Neural cell (in vitro differentiated cells): Measurements from ENCODE around the gene SFRP5. TPM values are rescaled to one million over a fixed set of nuclear protein-coding genes. Genes with fewer than 3 reads are reported as not detected.

Experiments
- H2AFZ ChIP-seq: fragments of 200-600, 300-800 bp; sonication (generic), shearing (Covaris generic); 2 replicates; pipeline ENCODE4 v1.6.0; 2014; ENCODE audit warnings: low read depth, mild to moderate bottlenecking, antibody characterized with exemption, low read length, moderate library complexity
- H3F3A ChIP-seq: fragments of 200-600 bp; shearing (Covaris generic); 2 replicates; pipeline ENCODE4 v1.6.1; 2016; ENCODE audit warnings: mild to moderate bottlenecking, moderate library complexity, mixed read lengths, antibody characterized with exemption, low read length; ENCODE audit not compliant: insufficient read depth, poor library complexity, severe bottlenecking
- H3K27ac ChIP-seq: fragments of 200-600, 300-800 bp; sonication (generic), shearing (Covaris generic); 2 replicates; pipeline ENCODE4 v1.5.1; 2014; ENCODE audit warnings: mild to moderate bottlenecking, low read length, moderate library complexity
- H3K27me3 ChIP-seq: fragments of 300-800, 200-600 bp; sonication (generic), shearing (Covaris generic); 2 replicates; pipeline ENCODE4 v1.6.0; 2014; ENCODE audit warnings: mild to moderate bottlenecking, low read depth, low read length, moderate library complexity; ENCODE audit not compliant: insufficient read depth
- H3K36me3 ChIP-seq: fragments of 300-800, 200-600 bp; sonication (generic), shearing (Covaris generic); 2 replicates; pipeline ENCODE4 v1.5.1; 2014; ENCODE audit warnings: mild to moderate bottlenecking, antibody characterized with exemption, low read length, moderate library complexity; ENCODE audit not compliant: insufficient read depth
- H3K4me2 ChIP-seq: fragments of 300-800, 200-600 bp; sonication (generic), shearing (Covaris generic); 2 replicates; pipeline ENCODE4 v1.6.0; 2014; ENCODE audit warnings: mild to moderate bottlenecking, low read length
- H3K4me3 ChIP-seq: fragments of 300-800, 200-600 bp; sonication (generic), shearing (Covaris generic); 2 replicates; pipeline ENCODE4 v1.5.1; 2014; ENCODE audit warnings: mild to moderate bottlenecking, low read length, moderate library complexity
- H3K79me2 ChIP-seq: fragments of 200-600 bp; shearing (Covaris generic); replicated peaks from 2 replicates; pipeline ENCODE4 v1.6.0; 2014; ENCODE audit warnings: mild to moderate bottlenecking, low read length, moderate library complexity; ENCODE audit not compliant: insufficient read depth
- H3K9ac ChIP-seq: fragments of 300-800, 200-600 bp; sonication (generic), shearing (Covaris generic); 2 replicates; pipeline ENCODE4 v1.6.1; 2016; ENCODE audit warnings: mild to moderate bottlenecking, low read length, mixed read lengths
- H3K9me2 ChIP-seq: fragments of 200-600 bp; shearing (Covaris generic); 2 replicates; pipeline ENCODE4 v1.6.1; 2016; ENCODE audit warnings: mild to moderate bottlenecking, low read length, mixed read lengths; ENCODE audit not compliant: insufficient read depth
- H3K9me3 ChIP-seq: fragments of 200-600, 300-800 bp; sonication (generic), shearing (Covaris generic); 2 replicates; pipeline ENCODE4 v1.6.1; 2016; ENCODE audit warnings: mild to moderate bottlenecking, mixed run types, low read length, moderate library complexity, mixed read lengths
- H4K20me1 ChIP-seq: fragments of 200-600 bp; shearing (Covaris generic); 2 replicates; pipeline ENCODE4 v1.6.1; 2016; ENCODE audit warnings: mild to moderate bottlenecking, mixed run types; ENCODE audit not compliant: insufficient read depth
- CTCF ChIP-seq: fragments of 450-650 bp; IDR thresholded peaks from 2 replicates; pipeline ENCODE4 v1.5.1; 2014; ENCODE audit warnings: antibody characterized with exemption, mild to moderate bottlenecking, moderate library complexity; ENCODE audit not compliant: poor library complexity, severe bottlenecking
- EP300 ChIP-seq: fragments of 450-650 bp; conservative IDR thresholded peaks from 2 replicates; pipeline ENCODE4 v1.6.1; 2014; ENCODE audit warnings: antibody characterized with exemption, mild to moderate bottlenecking, moderate library complexity; ENCODE audit not compliant: poor library complexity, severe bottlenecking
- EZH2 ChIP-seq: fragments of 200-600, 300-800 bp; shearing (Covaris generic), sonication (generic); IDR thresholded peaks from 2 replicates; pipeline ENCODE4 v1.6.1; 2014; ENCODE audit warnings: antibody characterized with exemption, low read length, borderline replicate concordance, mild to moderate bottlenecking; ENCODE audit not compliant: insufficient read depth, poor library complexity, severe bottlenecking
- MXI1 ChIP-seq: fragments of 450-650 bp; conservative IDR thresholded peaks from 2 replicates; pipeline ENCODE4 v1.6.1; 2014; ENCODE audit warnings: antibody characterized with exemption, mild to moderate bottlenecking; ENCODE audit not compliant: poor library complexity, severe bottlenecking
- POLR2AphosphoS5 ChIP-seq: IDR thresholded peaks from 2 replicates; pipeline ENCODE4 v1.6.1; 2012
- RAD21 ChIP-seq: fragments of 450-650 bp; conservative IDR thresholded peaks from 2 replicates; pipeline ENCODE4 v1.6.1; 2014; ENCODE audit warnings: antibody characterized with exemption, mild to moderate bottlenecking, moderate library complexity
- REST ChIP-seq: IDR thresholded peaks from 2 replicates; pipeline ENCODE4 v1.6.1; 2012; ENCODE audit warnings: borderline replicate concordance
- SMC3 ChIP-seq: fragments of 450-650 bp; conservative IDR thresholded peaks from 2 replicates; pipeline ENCODE4 v1.6.1; 2014; ENCODE audit warnings: antibody characterized with exemption, mild to moderate bottlenecking, moderate library complexity; ENCODE audit not compliant: poor library complexity
- TAF1 ChIP-seq: IDR thresholded peaks from 2 replicates; pipeline ENCODE4 v1.6.1; 2012; ENCODE audit warnings: low read depth
- polyA minus RNA-seq: library from RNA; depleted of rRNA, polyadenylated mRNA; stranded (reverse); fragments of >200 nt; gene quantifications from 2 replicates; pipeline ENCODE4 v1.2.3, GENCODE V29; 2014
- polyA plus RNA-seq: library from polyadenylated mRNA; depleted of rRNA; stranded (reverse); fragments of >200 nt; gene quantifications from 2 replicates; pipeline ENCODE4 v1.2.3, GENCODE V29; 2014

The SFRP5 gene
- polyA plus RNA-seq (0.92 and 1.2 TPM in 2 replicates), polyA minus RNA-seq (1.9 and 2.4 TPM in 2 replicates)

- Histone ChIP-seq H3K27ac (no peak within 1 kb of the TSS), H3K4me3 (peak within 1 kb of the TSS; percentile 89), H4K20me1 (no peaks in the 10 kb centered on the region), H3K9me3 (no peaks in the 10 kb centered on the region), H2AFZ (peak within 1 kb of the TSS; percentile 25), H3K9me2 (no peaks in the 10 kb centered on the region), H3K4me2 (peak within 1 kb of the TSS; percentile 14), H3K36me3 (no peaks in the 10 kb centered on the region), H3K9ac (peak within 1 kb of the TSS; percentile 70), H3F3A (no peaks in the 10 kb centered on the region), H3K27me3 (peaks cover 52% of the 10 kb centered on the region), H3K79me2 (no peaks in the 10 kb centered on the region)
- TF ChIP-seq CTCF (no peak), POLR2AphosphoS5 (no peak)
Observed at GRCh38 chr10:97771913-97772823, at the start of gene SFRP5. SFRP5 (minus strand) TSS chr10:97771999; CDS start chr10:97771833, 166 bp downstream.

- no peaks in the 10 kb centered on the region for H4K20me1 ChIP-seq
- TF ChIP-seq CTCF (no peak), RAD21 (no peak), TAF1 (no peak), EZH2 (no peak), EP300 (no peak), SMC3 (no peak), POLR2AphosphoS5 (no peak), REST (no peak), MXI1 (no peak)
- H3K4me2 ChIP-seq = no peak overlapping the region
- H3K27ac ChIP-seq = no peak overlapping the region
- no peaks in the 10 kb centered on the region for H3K9me2 ChIP-seq
- H3K4me3 ChIP-seq = no peak overlapping the region
- H2AFZ ChIP-seq = no peak overlapping the region
- H3F3A ChIP-seq = no peaks in the 10 kb centered on the region
- H3K36me3 ChIP-seq = no peaks in the 10 kb centered on the region
- H3K79me2 ChIP-seq = no peaks in the 10 kb centered on the region
- H3K27me3 ChIP-seq = no peaks in the 10 kb centered on the region
- H3K9me3 ChIP-seq = no peaks in the 10 kb centered on the region
- H3K9ac ChIP-seq = no peak overlapping the region
Observed at GRCh38 chr10:97820096-97820704, 48.4 kb upstream of the SFRP5 start.
